ENCODE results near the gene CHRDL2.

CHRDL2 gene

GRCh38 chr11:74684661-74685060, 46.6 kb downstream of the CHRDL2 start:
- DNase-seq = no peak

GRCh38 chr11:74683941-74684481, 47.2 kb downstream of the CHRDL2 start:
- no peak for DNase-seq

- no peak for DNase-seq
These were observed 47.9 kb downstream of the CHRDL2 start for GRCh38 chr11:74683279-74683871.

- no peak for DNase-seq
These were observed 48.4 kb downstream of the CHRDL2 start for GRCh38 chr11:74682731-74683278.

- no peak for DNase-seq
These were observed 49.3 kb downstream of the CHRDL2 start for GRCh38 chr11:74681686-74682651.

GRCh38 chr11:74680703-74681531, 50.3 kb downstream of the CHRDL2 start:
- no peak for DNase-seq

- DNase-seq = no peak
These were observed 51.1 kb downstream of the CHRDL2 start for GRCh38 chr11:74680035-74680671.

GRCh38 chr11:74679513-74679865, 51.7 kb downstream of the CHRDL2 start:
- DNase-seq = no peak

- no peak for DNase-seq
These were observed 52.4 kb downstream of the CHRDL2 start for GRCh38 chr11:74678591-74679512.

GRCh38 chr11:74678041-74678440, 53.2 kb downstream of the CHRDL2 start:
- DNase-seq = no peak

- DNase-seq = no peak
These were observed 54.1 kb downstream of the CHRDL2 start for GRCh38 chr11:74677131-74677530.

- no peak for DNase-seq
These were observed 54.6 kb downstream of the CHRDL2 start for GRCh38 chr11:74676596-74676995.

- no peak for DNase-seq
These were observed 55.5 kb downstream of the CHRDL2 start for GRCh38 chr11:74675761-74676160.

GRCh38 chr11:74673693-74674360, 57.4 kb downstream of the CHRDL2 start:
- no peak for DNase-seq

GRCh38 chr11:74672956-74673692, 58.1 kb downstream of the CHRDL2 start:
- DNase-seq = no peak

GRCh38 chr11:74672332-74672955, 58.8 kb downstream of the CHRDL2 start:
- no peak for DNase-seq

- no peak for DNase-seq
These were observed 59.6 kb downstream of the CHRDL2 start for GRCh38 chr11:74671520-74672196.

- DNase-seq = no peak
These were observed 61.1 kb downstream of the CHRDL2 start for GRCh38 chr11:74670171-74670570.

All from NCI-H1436 (cell line).